OCI-LY3 (cell line): ENCODE data around the gene TNIP1.

Experiments
- H2AFZ ChIP-seq: fragments of 200-600, 300-600 bp; shearing (Covaris generic); 2 replicates; pipeline ENCODE4 v1.6.0; 2014; ENCODE audit warnings: antibody characterized with exemption, low read depth, low read length
- H3K27ac ChIP-seq: fragments of 200-600, 300-600 bp; sonication (generic); 2 replicates; pipeline ENCODE4 v1.5.1; 2014; ENCODE audit warnings: mild to moderate bottlenecking, low read length, moderate library complexity, mixed read lengths
- H3K27me3 ChIP-seq: fragments of 200-600, 300-600 bp; sonication (generic); 2 replicates; pipeline ENCODE4 v1.6.1; 2014; ENCODE audit warnings: low read depth, low read length, mixed read lengths
- H3K36me3 ChIP-seq: fragments of 200-600, 300-600 bp; sonication (generic); replicated peaks from 2 replicates; pipeline ENCODE3; 2014; ENCODE audit warnings: low read depth, low read length, mixed read lengths
- H3K4me1 ChIP-seq: fragments of 300-600, 200-600 bp; sonication (generic); 2 replicates; pipeline ENCODE4 v1.6.1; 2014; ENCODE audit warnings: low read length, mixed read lengths
- H3K4me2 ChIP-seq: fragments of 200-600, 300-600 bp; sonication (generic); 2 replicates; pipeline ENCODE4 v1.6.1; 2014; ENCODE audit warnings: low read length, mixed read lengths
- H3K4me3 ChIP-seq: fragments of 300-600, 200-600 bp; sonication (generic); 2 replicates; pipeline ENCODE4 v1.5.1; 2014; ENCODE audit warnings: antibody characterized with exemption, mild to moderate bottlenecking, low read length, moderate library complexity
- H3K79me2 ChIP-seq: fragments of 300-600, 200-600 bp; shearing (Covaris generic); 2 replicates; pipeline ENCODE4 v1.6.1; 2014; ENCODE audit warnings: mild to moderate bottlenecking, low read length, mixed read lengths
- H3K9ac ChIP-seq: fragments of 300-600, 200-600 bp; shearing (Covaris generic); 2 replicates; pipeline ENCODE4 v1.6.0; 2014; ENCODE audit warnings: mild to moderate bottlenecking, low read length, moderate library complexity
- H3K9me3 ChIP-seq: fragments of 200-600, 300-600 bp; shearing (Covaris generic); 2 replicates; pipeline ENCODE4 v1.6.1; 2014; ENCODE audit warnings: low read length, mixed read lengths; ENCODE audit not compliant: insufficient read depth
- H4K20me1 ChIP-seq: fragments of 200-600, 300-600 bp; sonication (generic); 2 replicates; pipeline ENCODE4 v1.6.1; 2016; ENCODE audit warnings: low read length, mixed read lengths; ENCODE audit not compliant: insufficient read depth
- EZH2phosphoT487 ChIP-seq: fragments of 200-600 bp; shearing (Covaris generic); IDR thresholded peaks from 2 replicates; pipeline ENCODE4 v1.6.1; 2018; ENCODE audit warnings: antibody characterized with exemption, mixed run types, low read depth
- TF ChIP-seq, protein P1 (sequence below): fragments of 200-600, 300-600 bp; sonication (generic); IDR thresholded peaks from 2 replicates; pipeline ENCODE4 v1.5.1; 2014; ENCODE audit warnings: antibody characterized with exemption, low read length, low read depth

The TNIP1 gene

DNA sequence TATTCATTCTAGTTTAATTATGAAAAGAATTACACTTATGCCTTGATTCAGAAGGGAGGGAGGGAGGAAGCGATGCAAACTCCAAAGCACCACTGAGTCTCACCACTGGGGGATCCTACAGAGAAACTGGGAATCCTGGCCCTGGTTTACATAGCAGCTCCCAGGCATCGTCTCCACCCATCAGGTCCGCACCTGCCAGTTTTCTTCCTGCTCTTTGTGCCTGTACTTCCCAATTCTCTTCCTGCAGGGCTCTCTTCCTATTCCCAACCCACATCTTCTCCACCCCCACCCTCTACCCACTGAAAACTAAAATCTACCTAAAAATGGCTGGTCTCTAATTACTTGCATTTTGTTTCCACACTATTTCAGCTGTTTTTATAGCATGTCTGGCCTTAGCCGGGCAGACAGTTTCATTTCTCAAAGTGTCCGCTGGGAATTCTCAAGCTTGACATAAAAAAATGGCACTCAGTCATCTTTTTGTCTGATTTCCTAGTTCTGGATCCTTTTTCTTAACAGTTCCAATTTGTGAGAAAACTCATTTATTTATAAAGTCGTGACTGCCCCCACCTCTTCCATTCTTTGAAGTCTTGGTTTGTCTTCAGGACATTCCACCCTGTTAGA, 1.6 kb upstream of the TNIP1 start:
- H2AFZ ChIP-seq = no peak overlapping the region
- peaks cover 70% of the 10 kb centered on the region for H3K4me1 ChIP-seq
- H3K27me3 ChIP-seq = no peaks in the 10 kb centered on the region
- H4K20me1 ChIP-seq = peaks cover 8% of the 10 kb centered on the region
- H3K9me3 ChIP-seq = no peaks in the 10 kb centered on the region
- peaks cover 89% of the 10 kb centered on the region for H3K79me2 ChIP-seq
- H3K4me3 ChIP-seq = peak overlapping the region; percentile 93
- TF ChIP-seq EZH2phosphoT487 = no peak
- TF ChIP-seq, protein P1, sequence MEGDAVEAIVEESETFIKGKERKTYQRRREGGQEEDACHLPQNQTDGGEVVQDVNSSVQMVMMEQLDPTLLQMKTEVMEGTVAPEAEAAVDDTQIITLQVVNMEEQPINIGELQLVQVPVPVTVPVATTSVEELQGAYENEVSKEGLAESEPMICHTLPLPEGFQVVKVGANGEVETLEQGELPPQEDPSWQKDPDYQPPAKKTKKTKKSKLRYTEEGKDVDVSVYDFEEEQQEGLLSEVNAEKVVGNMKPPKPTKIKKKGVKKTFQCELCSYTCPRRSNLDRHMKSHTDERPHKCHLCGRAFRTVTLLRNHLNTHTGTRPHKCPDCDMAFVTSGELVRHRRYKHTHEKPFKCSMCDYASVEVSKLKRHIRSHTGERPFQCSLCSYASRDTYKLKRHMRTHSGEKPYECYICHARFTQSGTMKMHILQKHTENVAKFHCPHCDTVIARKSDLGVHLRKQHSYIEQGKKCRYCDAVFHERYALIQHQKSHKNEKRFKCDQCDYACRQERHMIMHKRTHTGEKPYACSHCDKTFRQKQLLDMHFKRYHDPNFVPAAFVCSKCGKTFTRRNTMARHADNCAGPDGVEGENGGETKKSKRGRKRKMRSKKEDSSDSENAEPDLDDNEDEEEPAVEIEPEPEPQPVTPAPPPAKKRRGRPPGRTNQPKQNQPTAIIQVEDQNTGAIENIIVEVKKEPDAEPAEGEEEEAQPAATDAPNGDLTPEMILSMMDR = no peak
- peak overlapping the region; percentile 99 for H3K27ac ChIP-seq
- peaks cover 17% of the 10 kb centered on the region for H3K36me3 ChIP-seq
- peak overlapping the region; percentile 96 for H3K9ac ChIP-seq
- H3K4me2 ChIP-seq = peak overlapping the region; percentile 82

DNA sequence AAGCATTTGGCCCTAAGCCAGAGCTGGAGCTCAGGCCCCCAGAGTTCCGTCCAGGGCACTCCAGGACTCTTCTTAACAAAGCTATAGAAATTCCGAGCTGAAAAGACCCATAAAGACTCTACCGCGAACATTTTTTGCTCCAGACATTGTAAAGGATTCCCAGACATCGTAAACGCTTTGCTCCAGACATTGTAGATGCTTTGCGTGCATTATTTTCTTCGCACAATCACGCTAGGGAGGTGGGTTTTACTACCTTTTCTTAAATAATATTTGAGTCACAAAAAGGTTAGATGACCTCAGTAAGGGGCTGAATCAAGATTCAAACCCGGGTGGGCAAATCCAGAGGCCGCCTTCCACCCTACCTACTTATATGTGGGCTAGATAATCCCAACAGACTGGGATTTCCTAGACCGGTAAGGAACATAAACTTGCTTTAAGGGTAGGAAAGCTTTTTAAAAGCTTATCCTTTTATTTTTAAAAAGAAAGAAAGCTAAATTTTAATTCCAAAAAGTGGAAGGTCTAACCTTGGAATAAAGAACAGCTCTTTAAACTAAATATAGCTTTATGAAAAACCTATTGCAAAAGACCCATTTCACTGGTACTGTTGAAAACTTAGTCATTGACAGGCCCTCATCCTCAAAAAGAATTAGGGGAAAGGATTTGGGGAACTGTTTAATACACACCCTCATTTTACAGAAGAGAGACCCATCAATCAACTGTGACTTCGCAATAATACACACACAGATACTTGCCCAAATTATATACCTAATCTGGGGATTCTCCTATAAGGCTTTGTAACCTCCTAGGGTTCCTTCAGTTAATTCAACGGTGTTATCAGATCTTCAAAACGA, 822 bp upstream of the TNIP1 start:
- H3K27ac ChIP-seq = peak overlapping the region; percentile 99
- no peak overlapping the region for H2AFZ ChIP-seq
- H3K79me2 ChIP-seq = peaks cover 94% of the 10 kb centered on the region

DNA sequence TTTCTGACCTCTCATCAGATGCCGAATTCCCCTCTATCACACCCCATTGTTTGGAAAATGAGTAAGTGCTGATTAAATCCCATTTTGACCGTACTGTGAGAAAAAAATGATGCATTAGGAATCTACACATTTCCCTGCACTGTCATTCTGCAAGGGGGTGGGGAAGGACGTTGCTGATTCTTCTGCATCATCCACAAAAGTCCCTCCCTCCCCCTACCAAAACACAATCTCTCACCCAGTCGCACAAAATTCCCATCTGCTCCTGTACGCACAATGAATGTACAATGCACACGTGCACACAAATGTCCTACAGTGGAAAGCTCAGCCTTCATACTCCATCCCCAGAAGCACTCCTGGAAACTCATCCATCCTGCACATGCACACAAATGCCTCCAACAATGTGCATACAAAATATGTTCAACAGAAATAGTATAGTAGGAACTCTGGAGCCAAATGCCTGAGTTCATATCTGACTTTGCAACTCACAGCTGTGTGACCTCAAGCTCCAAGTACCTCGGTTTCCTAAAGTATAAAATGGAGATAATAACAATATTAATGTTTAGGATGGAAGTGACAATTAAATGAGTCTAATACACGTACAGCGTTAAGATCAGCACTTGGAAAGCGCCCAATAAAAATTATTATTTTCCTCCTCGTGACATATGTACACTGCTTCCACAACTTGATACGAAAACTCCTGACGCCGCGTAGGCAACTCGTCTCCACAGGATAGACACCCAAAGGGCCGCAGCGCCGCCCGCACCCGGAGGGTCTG, 809 bp downstream of the TNIP1 start:
- Histone ChIP-seq H3K4me2 (peak overlapping the region; percentile 98), H2AFZ (no peak overlapping the region), H3K9me3 (no peaks in the 10 kb centered on the region), H3K27ac (peak overlapping the region; percentile 99), H3K27me3 (no peaks in the 10 kb centered on the region), H4K20me1 (peaks cover 32% of the 10 kb centered on the region), H3K36me3 (peaks cover 39% of the 10 kb centered on the region), H3K4me1 (peaks cover 66% of the 10 kb centered on the region), H3K9ac (peak overlapping the region; percentile 96), H3K4me3 (peak overlapping the region; percentile 93), H3K79me2 (peaks cover 94% of the 10 kb centered on the region)
- no peak for TF ChIP-seq EZH2phosphoT487
- TF ChIP-seq, protein P1 = no peak

More for the DNA sequence above, 822 bp upstream of the TNIP1 start:
- Histone ChIP-seq H3K4me1 (peaks cover 72% of the 10 kb centered on the region), H3K9ac (peak overlapping the region; percentile 96), H3K4me3 (peak overlapping the region; percentile 93), H3K36me3 (peaks cover 24% of the 10 kb centered on the region), H4K20me1 (peaks cover 16% of the 10 kb centered on the region), H3K27me3 (no peaks in the 10 kb centered on the region), H3K4me2 (peak overlapping the region; percentile 82), H3K9me3 (no peaks in the 10 kb centered on the region)
- TF ChIP-seq, protein P1 = no peak
- TF ChIP-seq EZH2phosphoT487 = no peak
